ENCODE data around the gene CA4. TPM values are rescaled to one million over a fixed set of nuclear protein-coding genes. Genes with fewer than 3 reads are reported as not detected.

Gene CA4
- polyA plus RNA-seq, 1 donor from 2014 or later = not detected

DNA sequence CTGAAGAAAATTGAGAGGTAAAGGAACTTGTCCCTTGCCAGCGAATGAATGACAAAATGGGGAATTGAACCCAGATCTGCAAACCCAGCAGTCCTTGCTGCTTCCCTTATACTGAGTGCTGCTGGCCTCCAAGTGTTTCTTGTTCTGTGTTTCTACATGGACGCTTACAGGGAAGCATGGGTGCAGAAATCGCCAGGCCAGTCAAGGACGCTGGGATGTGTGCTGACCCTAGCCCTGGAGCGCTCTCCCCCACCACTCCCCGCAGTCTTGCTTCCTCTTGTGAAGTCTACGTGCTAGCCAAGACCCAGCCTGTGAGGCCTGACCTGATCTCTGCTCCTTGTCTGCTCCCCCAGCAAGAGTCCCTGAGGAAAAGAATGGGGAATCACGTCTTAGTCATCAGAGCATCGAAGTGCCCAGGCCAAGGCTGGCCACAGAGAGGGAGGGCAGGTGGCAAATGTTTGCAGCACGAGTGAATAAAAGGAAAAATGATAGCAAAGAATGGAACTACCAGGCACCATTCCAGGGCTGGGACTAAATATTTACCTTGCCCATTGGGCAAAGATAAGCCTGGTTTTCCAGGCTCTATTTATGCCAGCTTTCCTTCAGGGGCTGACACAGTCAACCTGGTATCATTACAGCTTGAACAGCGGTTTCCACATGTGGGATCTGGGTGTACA, 17.4 kb downstream of the CA4 start:
- no peaks in the 10 kb centered on the region for H3K36me3 ChIP-seq (ENCODE audit: insufficient read depth, low read length)
- no peaks in the 10 kb centered on the region for H3K9me3 ChIP-seq (ENCODE audit: low read length)
- no peaks in the 10 kb centered on the region for H3K27me3 ChIP-seq (ENCODE audit: insufficient read depth, low read depth, low read length)
- H3K9me2 ChIP-seq (ENCODE audit: insufficient read depth, low read length) = no peaks in the 10 kb centered on the region
- no peaks in the 10 kb centered on the region for H4K20me1 ChIP-seq (ENCODE audit: insufficient read depth)
- H3K79me2 ChIP-seq (replicated peaks; ENCODE audit: insufficient read depth, low read length) = no peaks in the 10 kb centered on the region
- no peak overlapping the region for H3K4me3 ChIP-seq (ENCODE audit: low read length)
- no peak overlapping the region for H3K4me2 ChIP-seq (ENCODE audit: low read length)
- no peak overlapping the region for H2AFZ ChIP-seq (ENCODE audit: low read depth, low read length)
- H3K9ac ChIP-seq (ENCODE audit: low read length) = no peak overlapping the region
- no peaks in the 10 kb centered on the region for H3F3A ChIP-seq (ENCODE audit: insufficient read depth, low read length, poor library complexity, severe bottlenecking)
- no peak overlapping the region for H3K27ac ChIP-seq (ENCODE audit: low read length)
- TF ChIP-seq TAF1 (IDR thresholded peaks at IDR 0.05; ENCODE audit: low read depth) (no peak), POLR2AphosphoS5 (IDR thresholded peaks at IDR 0.05) (no peak)

DNA sequence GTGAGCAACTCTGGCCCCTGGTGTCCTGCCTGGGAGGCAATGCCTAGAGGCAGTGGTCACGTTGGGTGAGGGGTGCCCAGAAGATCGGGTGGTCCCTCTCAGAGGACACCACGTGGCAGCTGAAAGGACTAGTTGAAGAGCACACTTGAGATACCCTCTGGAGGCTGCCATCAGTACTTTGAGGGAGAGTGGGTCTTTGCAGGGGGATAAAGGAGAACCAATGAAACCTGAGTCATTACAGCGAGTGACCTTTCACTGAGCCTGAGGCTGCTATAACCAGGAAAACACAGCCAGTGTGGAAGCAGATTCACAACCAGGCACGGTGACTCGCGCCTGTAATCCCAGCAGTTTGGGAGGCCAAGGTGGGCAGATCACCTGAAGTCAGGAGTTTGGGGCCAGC, 18.9 kb downstream of the CA4 start:
- TF ChIP-seq TAF1 (IDR thresholded peaks at IDR 0.05; ENCODE audit: low read depth) (no peak), EZH2 (IDR thresholded peaks at IDR 0.05; ENCODE audit: borderline replicate concordance, insufficient read depth, low read length, poor library complexity, severe bottlenecking) (no peak), MXI1 (conservative IDR thresholded peaks at IDR 0.05; ENCODE audit: poor library complexity, severe bottlenecking) (no peak), POLR2AphosphoS5 (IDR thresholded peaks at IDR 0.05) (no peak), REST (IDR thresholded peaks at IDR 0.05; ENCODE audit: borderline replicate concordance) (no peak), SMC3 (conservative IDR thresholded peaks at IDR 0.05; ENCODE audit: poor library complexity) (no peak), EP300 (conservative IDR thresholded peaks at IDR 0.05; ENCODE audit: poor library complexity, severe bottlenecking) (no peak), RAD21 (conservative IDR thresholded peaks at IDR 0.05) (no peak)
- no peak overlapping the region for H3K4me2 ChIP-seq (ENCODE audit: low read length)
- H4K20me1 ChIP-seq (ENCODE audit: insufficient read depth) = no peaks in the 10 kb centered on the region
- H3K36me3 ChIP-seq (ENCODE audit: insufficient read depth, low read length) = no peaks in the 10 kb centered on the region
- H3K9me3 ChIP-seq (ENCODE audit: low read length) = no peaks in the 10 kb centered on the region
- no peaks in the 10 kb centered on the region for H3F3A ChIP-seq (ENCODE audit: insufficient read depth, low read length, poor library complexity, severe bottlenecking)
- no peak overlapping the region for H3K27ac ChIP-seq (ENCODE audit: low read length)
- H3K27me3 ChIP-seq (ENCODE audit: insufficient read depth, low read depth, low read length) = no peaks in the 10 kb centered on the region
- H3K79me2 ChIP-seq (replicated peaks; ENCODE audit: insufficient read depth, low read length) = no peaks in the 10 kb centered on the region
- no peaks in the 10 kb centered on the region for H3K9me2 ChIP-seq (ENCODE audit: insufficient read depth, low read length)
- no peak overlapping the region for H2AFZ ChIP-seq (ENCODE audit: low read depth, low read length)
- H3K9ac ChIP-seq (ENCODE audit: low read length) = no peak overlapping the region
- no peak overlapping the region for H3K4me3 ChIP-seq (ENCODE audit: low read length)

GRCh38 chr17:60169921-60170817, 20.4 kb downstream of the CA4 start:
- Histone ChIP-seq H3K9me2 (ENCODE audit: insufficient read depth, low read length) (no peaks in the 10 kb centered on the region), H3K27ac (ENCODE audit: low read length) (no peak overlapping the region), H2AFZ (ENCODE audit: low read depth, low read length) (no peak overlapping the region), H3K79me2 (replicated peaks; ENCODE audit: insufficient read depth, low read length) (no peaks in the 10 kb centered on the region), H3K9ac (ENCODE audit: low read length) (no peak overlapping the region), H3K36me3 (ENCODE audit: insufficient read depth, low read length) (no peaks in the 10 kb centered on the region), H3F3A (ENCODE audit: insufficient read depth, low read length, poor library complexity, severe bottlenecking) (no peaks in the 10 kb centered on the region), H4K20me1 (ENCODE audit: insufficient read depth) (no peaks in the 10 kb centered on the region), H3K9me3 (ENCODE audit: low read length) (no peaks in the 10 kb centered on the region), H3K4me3 (ENCODE audit: low read length) (no peak overlapping the region), H3K27me3 (ENCODE audit: insufficient read depth, low read depth, low read length) (no peaks in the 10 kb centered on the region), H3K4me2 (ENCODE audit: low read length) (no peak overlapping the region)
- no peak for TF ChIP-seq POLR2AphosphoS5 (IDR thresholded peaks at IDR 0.05)
- TF ChIP-seq RAD21 (conservative IDR thresholded peaks at IDR 0.05) = no peak
- no peak for TF ChIP-seq MXI1 (conservative IDR thresholded peaks at IDR 0.05; ENCODE audit: poor library complexity, severe bottlenecking)
- no peak for TF ChIP-seq TAF1 (IDR thresholded peaks at IDR 0.05; ENCODE audit: low read depth)
- no peak for TF ChIP-seq SMC3 (conservative IDR thresholded peaks at IDR 0.05; ENCODE audit: poor library complexity)
- TF ChIP-seq EZH2 (IDR thresholded peaks at IDR 0.05; ENCODE audit: borderline replicate concordance, insufficient read depth, low read length, poor library complexity, severe bottlenecking) = no peak
- no peak for TF ChIP-seq REST (IDR thresholded peaks at IDR 0.05; ENCODE audit: borderline replicate concordance)
- TF ChIP-seq EP300 (conservative IDR thresholded peaks at IDR 0.05; ENCODE audit: poor library complexity, severe bottlenecking) = no peak
- TF ChIP-seq, protein P1, sequence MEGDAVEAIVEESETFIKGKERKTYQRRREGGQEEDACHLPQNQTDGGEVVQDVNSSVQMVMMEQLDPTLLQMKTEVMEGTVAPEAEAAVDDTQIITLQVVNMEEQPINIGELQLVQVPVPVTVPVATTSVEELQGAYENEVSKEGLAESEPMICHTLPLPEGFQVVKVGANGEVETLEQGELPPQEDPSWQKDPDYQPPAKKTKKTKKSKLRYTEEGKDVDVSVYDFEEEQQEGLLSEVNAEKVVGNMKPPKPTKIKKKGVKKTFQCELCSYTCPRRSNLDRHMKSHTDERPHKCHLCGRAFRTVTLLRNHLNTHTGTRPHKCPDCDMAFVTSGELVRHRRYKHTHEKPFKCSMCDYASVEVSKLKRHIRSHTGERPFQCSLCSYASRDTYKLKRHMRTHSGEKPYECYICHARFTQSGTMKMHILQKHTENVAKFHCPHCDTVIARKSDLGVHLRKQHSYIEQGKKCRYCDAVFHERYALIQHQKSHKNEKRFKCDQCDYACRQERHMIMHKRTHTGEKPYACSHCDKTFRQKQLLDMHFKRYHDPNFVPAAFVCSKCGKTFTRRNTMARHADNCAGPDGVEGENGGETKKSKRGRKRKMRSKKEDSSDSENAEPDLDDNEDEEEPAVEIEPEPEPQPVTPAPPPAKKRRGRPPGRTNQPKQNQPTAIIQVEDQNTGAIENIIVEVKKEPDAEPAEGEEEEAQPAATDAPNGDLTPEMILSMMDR (IDR thresholded peaks at IDR 0.05; ENCODE audit: poor library complexity, severe bottlenecking) = no peak
